ENCODE data around the gene ARL14.
"Not testable (repeated sequence)": the region's sequence is repeated elsewhere in the genome, so short reads cannot be mapped to it uniquely, and the experiment has no call there.

Gene ARL14

DNA sequence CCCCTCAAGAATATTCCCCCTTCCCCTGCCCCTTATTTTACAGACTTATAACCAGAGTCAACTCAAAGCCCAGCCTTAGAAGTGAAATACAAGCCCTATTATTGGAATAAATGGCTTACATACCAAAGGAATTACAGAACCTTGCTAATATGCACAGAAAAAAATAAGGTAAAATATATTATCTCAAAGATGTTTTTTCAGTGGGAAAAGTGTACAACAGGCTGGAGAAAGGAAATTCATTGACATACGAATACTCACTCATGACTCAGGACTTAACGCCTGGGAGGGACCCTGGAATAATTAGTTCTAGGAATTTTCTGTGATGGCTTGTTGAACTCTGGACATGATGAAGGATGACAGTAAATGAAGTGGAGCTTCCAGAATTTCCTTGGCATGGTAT is 27.0 kb downstream of the ARL14 start:
- Histone ChIP-seq H3K14ac (ENCODE audit: low read length) (no peak overlapping the region), H3K4ac (ENCODE audit: low read depth, low read length) (no peak overlapping the region), H4K91ac (ENCODE audit: low read depth, low read length) (no peak overlapping the region), H4K12ac (ENCODE audit: low read depth, low read length) (no peak overlapping the region), H3K27ac (ENCODE audit: low read depth, low read length) (no peak overlapping the region), H3K23ac (ENCODE audit: low read length) (no peak overlapping the region), H2AK5ac (ENCODE audit: low read length) (no peak overlapping the region), H3K4me1 (ENCODE audit: control insufficient read depth in 1 of 2, insufficient read depth in 2 of 2, low read length in 2 of 2) (no peaks in the 10 kb centered on the region), H2BK120ac (ENCODE audit: insufficient read depth, low read length, poor library complexity) (no peak overlapping the region), H3K9me3 (ENCODE audit: insufficient read depth, low read depth, low read length) (no peaks in the 10 kb centered on the region), H3K4me2 (ENCODE audit: low read length) (no peak overlapping the region), H3K79me2 (ENCODE audit: control insufficient read depth, insufficient read depth, low read length, poor library complexity) (no peaks in the 10 kb centered on the region), H2BK5ac (ENCODE audit: low read depth, low read length, poor library complexity) (no peak overlapping the region), H3K9ac (ENCODE audit: low read length) (no peak overlapping the region), H3K36me3 (ENCODE audit: control insufficient read depth in 1 of 2, insufficient read depth in 2 of 2, low read length in 2 of 2) (no peaks in the 10 kb centered on the region), H3K18ac (ENCODE audit: low read length) (no peak overlapping the region), H2AFZ (ENCODE audit: insufficient read depth, low read length, poor library complexity) (no peak overlapping the region), H3K4me3 (ENCODE audit: low read depth, low read length) (no peak overlapping the region), H2BK12ac (ENCODE audit: low read length) (no peak overlapping the region), H3K27me3 (ENCODE audit: insufficient read depth, low read length) (no peaks in the 10 kb centered on the region), H4K8ac (ENCODE audit: low read depth, low read length) (no peak overlapping the region), H3K79me1 (ENCODE audit: low read length) (no peaks in the 10 kb centered on the region)
- no peak for DNase-seq
- WGBS (ENCODE audit: extremely low coverage, insufficient coverage, insufficient read length) = no CpG with 5 or more reads among the region's 2 CpGs

- Histone ChIP-seq H2BK120ac (ENCODE audit: insufficient read depth, low read length, poor library complexity) (no peak overlapping the region), H3K4me1 (ENCODE audit: control insufficient read depth in 1 of 2, insufficient read depth in 2 of 2, low read length in 2 of 2) (no peaks in the 10 kb centered on the region), H2BK5ac (ENCODE audit: low read depth, low read length, poor library complexity) (no peak overlapping the region), H3K79me2 (ENCODE audit: control insufficient read depth, insufficient read depth, low read length, poor library complexity) (no peaks in the 10 kb centered on the region), H3K27ac (ENCODE audit: low read depth, low read length) (no peak overlapping the region), H3K79me1 (ENCODE audit: low read length) (no peaks in the 10 kb centered on the region), H2AFZ (ENCODE audit: insufficient read depth, low read length, poor library complexity) (no peak overlapping the region), H3K4me2 (ENCODE audit: low read length) (no peak overlapping the region), H4K8ac (ENCODE audit: low read depth, low read length) (no peak overlapping the region), H3K27me3 (ENCODE audit: insufficient read depth, low read length) (no peaks in the 10 kb centered on the region), H2BK12ac (ENCODE audit: low read length) (no peak overlapping the region), H4K91ac (ENCODE audit: low read depth, low read length) (no peak overlapping the region), H3K4ac (ENCODE audit: low read depth, low read length) (no peak overlapping the region), H3K9me3 (ENCODE audit: insufficient read depth, low read depth, low read length) (no peaks in the 10 kb centered on the region), H3K14ac (ENCODE audit: low read length) (no peak overlapping the region), H3K18ac (ENCODE audit: low read length) (no peak overlapping the region), H2AK5ac (ENCODE audit: low read length) (no peak overlapping the region), H3K4me3 (ENCODE audit: low read depth, low read length) (no peak overlapping the region), H3K36me3 (ENCODE audit: control insufficient read depth in 1 of 2, insufficient read depth in 2 of 2, low read length in 2 of 2) (no peaks in the 10 kb centered on the region), H3K23ac (ENCODE audit: low read length) (no peak overlapping the region), H4K12ac (ENCODE audit: low read depth, low read length) (no peak overlapping the region), H3K9ac (ENCODE audit: low read length) (no peak overlapping the region)
- peak; percentile 22 to 68 for DNase-seq
- WGBS (ENCODE audit: extremely low coverage, insufficient coverage, insufficient read length) = no CpG with 5 or more reads among the region's 4 CpGs
Observed at GRCh38 chr3:160707187-160707794, 30.3 kb downstream of the ARL14 start.

DNA sequence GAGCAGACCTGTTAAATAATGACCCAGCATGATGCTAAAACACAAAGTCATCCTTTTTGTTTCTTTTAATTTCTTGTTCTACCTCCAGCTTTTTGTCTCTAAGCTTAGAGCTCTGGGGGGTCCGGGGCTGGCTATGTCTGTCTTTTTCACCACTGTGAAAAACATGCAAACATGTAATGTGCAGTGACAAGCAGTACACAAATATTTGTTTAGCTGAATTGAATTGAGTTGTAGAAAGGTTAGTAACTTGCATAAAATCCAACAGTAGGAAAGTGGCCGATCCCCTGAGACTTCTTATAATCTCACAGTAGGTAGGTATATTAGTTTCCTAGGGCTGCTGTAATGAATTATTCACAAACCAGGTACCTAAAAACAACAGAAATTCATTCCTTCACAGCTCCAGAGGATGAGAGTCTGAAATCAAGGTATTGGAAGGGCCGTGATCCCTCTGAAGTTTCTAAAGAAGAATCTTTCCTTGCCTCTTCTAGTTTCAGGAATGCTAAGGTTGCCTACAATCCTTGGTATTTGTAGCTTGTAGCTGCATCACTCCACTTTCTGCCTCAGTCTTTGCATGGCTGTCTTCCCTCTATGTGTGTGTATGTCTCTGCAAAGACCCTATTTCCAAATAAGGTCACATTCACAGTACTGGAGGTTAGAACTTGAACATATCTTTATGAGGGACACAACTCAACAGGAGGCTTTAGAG is 32.7 kb downstream of the ARL14 start:
- WGBS (ENCODE audit: extremely low coverage, insufficient coverage, insufficient read length) = no CpG with 5 or more reads among the region's 3 CpGs

GRCh38 chr3:160713144-160713543 is 36.2 kb downstream of the ARL14 start:
- not testable (repeated sequence) for H3K27ac ChIP-seq (ENCODE audit: low read depth, low read length); H2AK5ac ChIP-seq (ENCODE audit: low read length); H4K8ac ChIP-seq (ENCODE audit: low read depth, low read length); H3K4me3 ChIP-seq (ENCODE audit: low read depth, low read length); H3K14ac ChIP-seq (ENCODE audit: low read length); H3K36me3 ChIP-seq (ENCODE audit: control insufficient read depth in 1 of 2, insufficient read depth in 2 of 2, low read length in 2 of 2); H3K9me3 ChIP-seq (ENCODE audit: insufficient read depth, low read depth, low read length); H2AFZ ChIP-seq (ENCODE audit: insufficient read depth, low read length, poor library complexity); H3K4ac ChIP-seq (ENCODE audit: low read depth, low read length); H3K18ac ChIP-seq (ENCODE audit: low read length); H2BK120ac ChIP-seq (ENCODE audit: insufficient read depth, low read length, poor library complexity); H4K91ac ChIP-seq (ENCODE audit: low read depth, low read length); H2BK12ac ChIP-seq (ENCODE audit: low read length); H3K4me2 ChIP-seq (ENCODE audit: low read length); H2BK5ac ChIP-seq (ENCODE audit: low read depth, low read length, poor library complexity); H3K23ac ChIP-seq (ENCODE audit: low read length); DNase-seq; H3K9ac ChIP-seq (ENCODE audit: low read length); H3K4me1 ChIP-seq (ENCODE audit: control insufficient read depth in 1 of 2, insufficient read depth in 2 of 2, low read length in 2 of 2); H3K79me2 ChIP-seq (ENCODE audit: control insufficient read depth, insufficient read depth, low read length, poor library complexity); H3K27me3 ChIP-seq (ENCODE audit: insufficient read depth, low read length); H3K79me1 ChIP-seq (ENCODE audit: low read length); H4K12ac ChIP-seq (ENCODE audit: low read depth, low read length)
- WGBS (ENCODE audit: extremely low coverage, insufficient coverage, insufficient read length) = no CpG with 5 or more reads among the region's 3 CpGs

More for the DNA sequence above, 32.7 kb downstream of the ARL14 start:
- Histone ChIP-seq H2BK12ac (ENCODE audit: low read length) (no peak overlapping the region), H3K4me2 (ENCODE audit: low read length) (no peak overlapping the region), H3K9me3 (ENCODE audit: insufficient read depth, low read depth, low read length) (no peaks in the 10 kb centered on the region), H3K18ac (ENCODE audit: low read length) (no peak overlapping the region), H3K27me3 (ENCODE audit: insufficient read depth, low read length) (no peaks in the 10 kb centered on the region), H3K23ac (ENCODE audit: low read length) (no peak overlapping the region), H4K91ac (ENCODE audit: low read depth, low read length) (no peak overlapping the region), H2BK120ac (ENCODE audit: insufficient read depth, low read length, poor library complexity) (no peak overlapping the region), H2AFZ (ENCODE audit: insufficient read depth, low read length, poor library complexity) (no peak overlapping the region), H3K14ac (ENCODE audit: low read length) (no peak overlapping the region), H3K27ac (ENCODE audit: low read depth, low read length) (no peak overlapping the region), H4K12ac (ENCODE audit: low read depth, low read length) (no peak overlapping the region), H3K79me1 (ENCODE audit: low read length) (no peaks in the 10 kb centered on the region), H3K4me1 (ENCODE audit: control insufficient read depth in 1 of 2, insufficient read depth in 2 of 2, low read length in 2 of 2) (no peaks in the 10 kb centered on the region), H3K4me3 (ENCODE audit: low read depth, low read length) (no peak overlapping the region), H3K9ac (ENCODE audit: low read length) (no peak overlapping the region), H3K36me3 (ENCODE audit: control insufficient read depth in 1 of 2, insufficient read depth in 2 of 2, low read length in 2 of 2) (no peaks in the 10 kb centered on the region), H2BK5ac (ENCODE audit: low read depth, low read length, poor library complexity) (no peak overlapping the region), H3K79me2 (ENCODE audit: control insufficient read depth, insufficient read depth, low read length, poor library complexity) (no peaks in the 10 kb centered on the region), H3K4ac (ENCODE audit: low read depth, low read length) (no peak overlapping the region), H4K8ac (ENCODE audit: low read depth, low read length) (no peak overlapping the region), H2AK5ac (ENCODE audit: low read length) (no peak overlapping the region)
- DNase-seq = peak in 1 of 2 donors; percentile 48
